GM21367 (cell line): Measurements from ENCODE around the gene ZNF197.
A peak's percentile ranks its signal among the peaks of the same experiment; 100 is the strongest.
"Not testable (repeated sequence)": the region's sequence is repeated elsewhere in the genome, so short reads cannot be mapped to it uniquely, and the experiment has no call there.

Experiments used
- ATAC-seq: cut with Tn5 transposase; IDR thresholded peaks from one replicate; pipeline ENCODE4 v1.9.1; 2021; ENCODE audit not compliant: unreplicated experiment

The ZNF197 gene

DNA sequence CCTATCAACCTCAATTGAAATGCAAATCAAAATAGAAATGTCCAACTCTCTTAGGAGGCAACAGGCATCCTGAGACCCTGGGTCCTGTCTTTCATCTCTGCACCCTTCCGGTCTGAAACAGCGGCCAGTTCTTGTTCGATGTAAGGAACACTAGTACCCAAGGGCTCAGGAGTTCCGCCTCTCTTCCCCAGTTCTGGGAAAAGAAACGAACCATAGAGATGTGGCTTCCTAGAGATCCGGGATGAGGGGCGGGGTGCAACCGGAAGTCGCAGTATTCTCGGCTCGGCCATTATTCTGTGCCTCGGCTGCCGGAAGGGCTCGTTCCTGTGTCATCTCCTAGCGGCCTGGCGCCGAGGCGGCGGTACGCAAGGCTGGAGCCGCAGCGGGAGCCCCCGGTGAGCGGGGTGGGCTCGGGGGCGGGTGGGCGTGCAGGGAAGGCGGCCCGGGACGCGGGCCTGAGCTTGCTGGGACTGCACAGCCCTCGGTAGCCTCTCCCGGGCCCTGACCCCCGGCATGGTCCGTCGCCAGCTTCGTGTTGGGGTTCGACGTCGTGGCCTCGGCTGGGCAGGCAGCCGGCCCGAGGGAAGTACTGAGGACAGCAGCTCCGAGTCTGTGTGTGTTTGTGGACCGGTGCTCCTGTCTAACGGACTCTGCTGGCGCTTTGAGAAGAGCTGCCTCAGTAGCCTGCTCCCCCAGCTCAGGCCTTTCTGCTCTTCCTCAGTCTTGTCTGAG is at the start of gene ZNF197:
ZNF197 (plus strand) TSS at position 288 of the 732 bp plus-strand sequence. CDS start 4,119 bp downstream, outside the sequence.
- ATAC-seq, result peak; percentile 85

DNA sequence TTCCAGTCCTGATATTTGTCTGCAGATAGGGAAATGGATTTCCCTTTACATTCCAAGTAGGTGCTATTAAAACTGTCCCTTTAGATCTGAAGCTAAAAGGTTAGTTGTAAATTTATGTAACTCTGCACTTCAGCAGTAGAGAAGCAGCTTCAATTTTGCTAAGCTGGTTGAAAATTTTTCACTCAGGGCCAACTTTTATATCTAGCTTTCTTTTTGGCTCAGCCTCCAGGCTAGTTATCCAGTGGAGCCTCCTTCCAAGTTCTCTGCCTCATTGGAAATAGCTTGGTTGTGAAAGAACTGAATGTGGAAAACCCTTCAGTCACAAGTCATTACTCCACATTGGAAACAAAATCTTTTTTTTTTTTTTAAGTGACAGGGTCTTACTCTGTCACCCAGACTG is 48.2 kb upstream of the ZNF197 start:
- no peak for ATAC-seq

DNA sequence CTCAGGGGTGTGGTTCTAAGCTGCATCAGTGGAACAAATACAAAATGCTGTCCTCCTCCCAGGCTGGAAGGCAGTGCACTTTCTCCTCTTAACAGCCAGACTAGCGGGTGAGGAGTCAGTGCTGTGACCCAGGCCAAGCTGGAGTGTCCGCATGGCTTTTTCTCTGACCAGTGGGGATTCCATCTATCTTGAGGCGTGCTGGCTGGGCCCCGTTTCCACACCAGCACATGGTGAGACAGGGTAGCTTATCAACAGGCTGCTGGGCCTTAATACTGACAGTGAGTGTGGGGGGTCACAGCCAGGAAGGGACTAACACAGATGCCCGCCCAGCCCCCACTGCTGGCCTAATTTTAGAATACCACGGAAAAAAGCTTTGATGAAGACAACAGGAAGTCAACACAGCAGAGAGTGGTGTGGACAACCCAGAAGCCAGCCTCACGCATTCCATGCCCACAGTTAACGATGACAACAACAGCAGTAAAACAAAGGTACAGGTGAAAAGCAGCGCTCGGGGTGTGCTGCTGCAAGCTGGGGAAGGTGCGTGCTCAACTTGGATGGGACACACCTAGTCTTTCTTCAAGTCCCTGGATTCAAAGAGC is 47.4 kb upstream of the ZNF197 start:
- ATAC-seq, result not testable (repeated sequence)

DNA sequence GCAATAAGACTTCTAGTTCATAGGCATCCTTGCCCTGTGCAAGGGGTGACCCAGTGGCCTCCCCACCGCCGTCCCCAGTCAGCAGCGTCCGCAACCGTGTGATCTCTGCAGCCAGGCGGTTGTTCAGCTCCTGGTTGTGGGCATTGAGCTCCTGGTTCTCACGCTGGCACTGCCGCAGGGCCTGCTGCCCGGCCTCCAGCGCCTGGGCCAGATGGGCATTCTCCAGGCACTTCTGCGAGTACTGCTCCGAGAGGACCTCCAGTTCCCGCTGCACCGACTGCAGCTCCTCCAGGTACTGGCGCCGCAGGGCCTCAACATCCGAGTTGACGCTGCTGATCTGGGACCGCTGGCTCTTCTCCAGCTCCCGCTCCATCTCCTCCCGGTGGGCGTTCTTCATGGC is 46.5 kb upstream of the ZNF197 start:
- ATAC-seq, result not testable (repeated sequence)

DNA sequence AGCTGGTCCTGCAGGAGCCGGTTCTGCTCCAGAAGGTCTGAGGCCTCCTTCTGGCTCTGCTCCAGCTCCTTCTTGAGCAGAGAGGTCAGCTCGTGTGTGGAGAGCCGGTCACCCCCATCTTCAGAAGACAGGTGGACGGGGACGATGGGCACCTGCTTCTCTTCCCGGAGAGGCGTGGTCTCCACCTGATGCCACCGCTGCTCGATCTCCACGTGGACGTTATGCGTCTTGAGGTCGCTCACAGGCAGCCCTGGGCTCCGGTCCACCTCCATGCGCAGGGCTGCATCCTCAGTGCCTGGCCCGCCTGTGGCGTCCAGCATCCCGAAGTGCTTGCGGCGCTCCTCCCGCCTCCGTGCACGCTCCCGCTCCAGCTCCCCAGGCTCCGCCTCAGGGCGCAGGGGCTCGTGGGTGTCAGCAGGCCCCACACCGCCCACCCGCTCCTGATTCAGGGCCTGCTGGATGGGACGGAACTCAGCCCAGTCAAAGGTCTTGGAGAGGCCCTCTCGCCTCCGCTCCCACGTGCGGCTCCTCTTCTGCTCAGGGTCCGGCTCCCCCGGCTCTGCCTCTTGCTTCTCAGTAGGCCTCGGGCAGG is 45.8 kb upstream of the ZNF197 start:
- ATAC-seq, result not testable (repeated sequence)

DNA sequence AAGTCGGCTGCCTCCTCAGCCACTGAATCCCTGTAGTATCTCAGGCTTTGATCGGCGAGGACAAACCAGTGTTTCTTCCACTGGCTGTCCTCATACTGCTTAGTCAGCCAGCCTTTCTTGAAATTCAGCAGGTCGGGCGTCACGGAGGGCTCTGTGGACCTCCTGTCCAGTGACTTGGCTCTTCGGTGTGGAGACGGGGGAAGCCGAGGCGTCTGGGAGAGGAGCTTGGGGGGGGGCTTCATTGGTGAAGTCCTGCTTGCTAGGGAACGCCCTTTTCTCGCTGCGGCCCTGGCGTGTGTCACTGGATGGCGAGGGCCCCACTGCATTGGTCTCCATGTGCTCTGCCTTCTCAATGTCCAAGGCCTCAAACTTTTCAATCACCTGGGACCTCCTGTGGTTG is 45.1 kb upstream of the ZNF197 start:
- not testable (repeated sequence) for ATAC-seq

DNA sequence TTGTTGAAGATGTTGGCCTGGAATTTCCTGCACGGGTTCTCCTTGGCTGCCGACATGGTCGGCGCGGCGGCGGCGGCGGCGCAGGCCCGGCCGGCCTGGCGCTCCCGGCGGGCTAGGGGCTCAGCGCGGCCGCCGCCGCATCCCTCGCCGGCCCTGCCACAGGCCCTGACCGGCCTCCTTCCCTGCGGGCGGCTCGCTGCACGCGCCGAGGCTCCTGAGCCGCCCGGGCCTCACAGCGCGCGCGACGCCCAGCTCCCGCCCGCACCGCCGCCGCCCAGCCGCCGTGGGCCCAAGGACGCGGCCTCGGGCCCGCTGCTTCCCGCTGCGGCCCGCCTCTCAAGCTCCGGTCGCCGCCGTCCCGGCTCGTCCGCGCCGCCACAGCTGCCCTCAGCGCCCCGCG is 43.9 kb upstream of the ZNF197 start:
- ATAC-seq, result not testable (repeated sequence)

DNA sequence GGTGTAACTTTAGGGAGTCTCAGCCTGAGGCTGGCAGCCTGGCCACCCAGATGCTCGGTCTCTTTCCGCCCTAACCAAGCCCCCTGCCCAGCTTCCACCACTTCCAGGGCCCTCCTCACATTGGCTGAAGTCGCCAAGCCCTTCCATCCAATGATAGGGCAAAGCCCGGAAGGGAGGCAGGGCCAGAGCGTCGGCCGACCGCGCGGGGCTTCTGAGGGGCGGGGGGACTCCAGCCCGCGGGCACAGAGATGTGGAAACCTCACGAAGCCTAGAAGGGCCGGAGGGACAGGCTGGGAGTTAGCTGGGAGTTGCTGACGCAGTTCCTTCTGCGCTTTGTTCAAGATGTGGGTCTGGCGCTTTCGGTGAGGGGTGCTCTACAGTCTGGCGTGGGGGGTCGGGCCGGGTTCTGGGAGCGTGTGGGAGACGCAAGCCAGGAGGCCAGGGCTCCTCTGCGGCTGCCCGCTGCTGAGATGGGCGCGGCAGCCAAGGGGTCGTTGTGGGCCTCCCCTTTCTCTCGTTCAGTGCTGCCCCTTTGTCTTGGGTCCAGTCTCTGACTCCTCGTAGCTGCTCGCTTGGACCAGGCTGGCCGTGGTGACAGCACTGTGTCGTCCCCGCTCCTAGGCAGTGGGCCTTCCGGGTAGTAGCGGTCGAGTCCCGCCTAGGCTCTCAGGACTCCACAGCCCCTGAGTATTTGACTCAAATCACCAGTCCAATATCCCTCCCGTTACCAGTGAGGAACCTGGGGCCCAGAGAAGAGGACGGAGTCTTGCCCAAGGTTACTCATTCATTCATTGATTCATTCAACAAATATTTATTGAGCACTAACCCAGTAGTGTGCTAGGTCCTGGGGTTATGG is 40.0 kb upstream of the ZNF197 start, which contains the start of gene ZNF660:
ZNF660 (plus strand) TSS at position 319 of the 856 bp plus-strand sequence. CDS start 9,230 bp downstream, outside the sequence.
- ATAC-seq, result peak; percentile 88

DNA sequence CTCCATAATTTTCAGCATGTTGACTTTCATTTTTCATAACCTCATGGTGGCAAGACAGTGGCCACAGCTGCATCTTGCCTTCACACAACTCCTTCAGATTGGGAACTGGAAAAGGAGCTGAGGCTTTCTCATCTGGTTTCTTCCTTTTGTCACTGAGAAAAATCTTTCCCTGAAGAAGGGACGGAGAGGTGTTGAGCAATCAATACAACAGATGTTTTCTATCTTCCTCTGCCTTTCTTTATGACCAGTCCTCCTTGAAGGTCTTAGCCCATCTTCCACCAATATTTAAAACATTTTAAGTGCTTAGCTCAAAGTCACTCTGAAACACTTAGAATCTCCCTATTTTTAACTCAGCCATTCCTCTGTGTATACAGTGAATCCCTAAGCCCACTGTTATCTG is 28.2 kb upstream of the ZNF197 start:
- no peak for ATAC-seq

DNA sequence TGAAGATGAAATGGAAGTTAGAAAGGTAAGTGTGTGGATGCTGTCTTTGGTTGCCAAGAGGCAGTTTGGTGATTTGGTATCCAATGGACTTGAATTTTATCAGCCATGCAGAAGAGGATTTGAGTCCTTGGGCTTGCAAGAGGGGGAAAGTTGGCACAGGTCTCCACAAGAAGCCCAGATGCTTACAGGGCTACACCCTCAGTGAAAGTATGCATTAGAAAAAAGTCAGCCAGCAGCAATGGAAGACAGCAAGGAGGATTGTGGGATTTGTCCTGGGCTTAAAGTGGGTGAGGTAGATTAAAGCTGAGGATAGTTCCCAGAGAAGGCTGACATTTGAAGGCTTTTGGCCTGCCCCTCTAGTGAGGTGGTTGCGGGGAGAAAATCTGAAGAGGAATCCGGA is 23.1 kb upstream of the ZNF197 start:
- no peak for ATAC-seq

DNA sequence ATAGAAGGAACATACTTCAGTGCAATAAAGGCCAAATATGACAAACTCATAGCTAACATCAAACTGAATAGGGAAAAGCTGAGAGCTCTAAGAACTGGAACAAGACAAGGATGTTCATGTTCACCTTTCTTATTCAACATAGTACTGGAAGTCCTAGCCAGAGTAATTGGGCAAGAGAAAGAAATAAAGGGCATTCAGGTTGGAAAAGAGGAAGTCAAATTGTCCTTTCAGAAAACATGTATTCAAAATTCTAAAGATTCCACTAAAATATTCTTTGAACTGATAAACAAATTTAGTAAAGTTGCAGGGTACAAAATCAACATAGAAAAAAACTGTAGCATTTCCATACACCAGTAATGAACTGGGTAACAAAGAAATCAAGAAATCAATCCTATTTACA is 12.2 kb upstream of the ZNF197 start:
- ATAC-seq, result no peak

DNA sequence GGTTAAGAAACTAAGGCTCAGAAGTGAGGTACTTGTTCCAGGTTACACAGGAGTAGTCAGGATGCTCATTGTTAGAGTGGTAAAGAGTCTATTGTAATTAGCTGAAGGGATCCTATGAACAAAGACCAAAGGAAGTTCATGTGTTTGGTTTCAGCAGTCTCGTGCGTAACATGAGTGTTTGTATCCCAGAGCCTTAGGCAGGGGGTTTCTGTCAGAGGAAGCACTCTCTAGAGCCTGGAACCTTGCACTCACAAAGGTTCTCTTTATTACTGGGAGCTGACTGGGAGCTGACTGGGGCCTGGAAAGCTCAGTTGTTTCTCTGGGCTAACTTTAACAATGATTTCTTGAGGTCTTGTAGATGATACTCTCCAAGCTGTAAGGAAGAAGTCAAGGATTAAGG is 3.9 kb downstream of the ZNF197 start:
- no peak for ATAC-seq

DNA sequence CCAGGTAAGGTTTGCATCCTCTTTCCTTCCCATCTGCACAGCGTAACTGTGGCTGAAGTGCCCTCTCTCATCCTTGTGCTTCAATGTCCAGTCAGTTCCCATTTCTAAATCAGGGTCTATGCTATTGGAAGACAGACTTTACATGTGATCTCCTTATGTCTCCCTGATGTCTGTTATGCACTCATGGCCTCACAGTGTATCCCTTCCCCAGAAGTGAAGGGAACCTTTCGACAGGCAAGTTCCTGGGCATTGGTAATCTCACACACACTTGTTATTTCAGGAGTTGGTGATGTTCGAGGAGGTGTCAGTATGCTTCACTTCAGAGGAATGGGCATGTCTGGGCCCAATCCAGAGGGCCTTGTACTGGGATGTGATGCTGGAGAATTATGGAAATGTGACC is 7.4 kb downstream of the ZNF197 start:
- ATAC-seq, result no peak

DNA sequence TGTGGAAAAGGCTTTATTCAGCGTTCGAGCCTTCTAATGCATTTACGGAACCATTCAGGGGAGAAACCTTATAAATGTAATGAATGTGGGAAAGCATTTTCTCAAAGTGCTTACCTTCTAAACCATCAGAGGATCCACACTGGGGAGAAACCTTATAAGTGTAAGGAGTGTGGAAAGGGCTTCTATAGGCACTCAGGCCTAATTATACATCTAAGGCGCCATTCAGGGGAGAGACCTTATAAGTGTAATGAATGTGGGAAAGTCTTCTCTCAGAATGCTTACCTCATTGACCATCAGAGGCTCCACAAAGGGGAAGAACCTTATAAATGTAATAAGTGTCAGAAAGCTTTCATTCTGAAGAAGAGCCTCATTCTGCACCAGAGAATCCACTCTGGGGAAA is 17.5 kb downstream of the ZNF197 start:
- no peak for ATAC-seq

DNA sequence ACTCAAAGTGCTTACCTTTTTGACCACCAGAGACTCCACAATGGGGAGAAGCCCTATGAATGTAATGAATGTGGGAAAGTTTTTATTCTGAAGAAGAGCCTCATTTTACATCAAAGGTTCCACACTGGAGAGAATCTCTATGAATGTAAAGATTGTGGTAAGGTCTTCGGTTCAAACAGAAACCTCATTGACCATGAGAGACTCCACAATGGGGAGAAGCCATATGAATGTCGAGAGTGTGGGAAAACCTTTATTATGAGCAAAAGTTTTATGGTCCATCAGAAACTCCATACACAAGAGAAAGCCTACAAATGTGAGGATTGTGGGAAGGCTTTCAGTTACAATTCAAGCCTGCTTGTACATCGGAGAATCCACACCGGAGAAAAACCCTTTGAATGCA is 18.2 kb downstream of the ZNF197 start:
- ATAC-seq, result no peak

DNA sequence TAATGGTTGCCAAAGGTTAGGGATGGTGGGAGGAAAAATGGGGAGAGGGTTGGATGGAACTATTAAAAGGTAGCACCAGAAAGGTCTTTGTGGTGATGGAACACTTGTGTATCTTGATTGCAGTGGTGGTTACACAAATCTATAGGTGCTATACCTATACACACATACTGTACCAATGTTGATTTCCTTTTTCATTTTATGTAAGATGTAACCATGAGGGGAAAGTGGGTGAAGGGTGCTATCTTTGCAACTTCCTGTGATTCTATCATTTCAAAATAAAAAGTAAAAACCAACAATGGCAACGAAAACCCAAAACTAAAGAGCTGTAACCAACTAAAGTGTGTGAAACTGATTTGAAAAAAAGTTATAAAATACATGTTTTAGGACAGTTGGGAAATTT is 22.9 kb downstream of the ZNF197 start:
- ATAC-seq, result no peak

DNA sequence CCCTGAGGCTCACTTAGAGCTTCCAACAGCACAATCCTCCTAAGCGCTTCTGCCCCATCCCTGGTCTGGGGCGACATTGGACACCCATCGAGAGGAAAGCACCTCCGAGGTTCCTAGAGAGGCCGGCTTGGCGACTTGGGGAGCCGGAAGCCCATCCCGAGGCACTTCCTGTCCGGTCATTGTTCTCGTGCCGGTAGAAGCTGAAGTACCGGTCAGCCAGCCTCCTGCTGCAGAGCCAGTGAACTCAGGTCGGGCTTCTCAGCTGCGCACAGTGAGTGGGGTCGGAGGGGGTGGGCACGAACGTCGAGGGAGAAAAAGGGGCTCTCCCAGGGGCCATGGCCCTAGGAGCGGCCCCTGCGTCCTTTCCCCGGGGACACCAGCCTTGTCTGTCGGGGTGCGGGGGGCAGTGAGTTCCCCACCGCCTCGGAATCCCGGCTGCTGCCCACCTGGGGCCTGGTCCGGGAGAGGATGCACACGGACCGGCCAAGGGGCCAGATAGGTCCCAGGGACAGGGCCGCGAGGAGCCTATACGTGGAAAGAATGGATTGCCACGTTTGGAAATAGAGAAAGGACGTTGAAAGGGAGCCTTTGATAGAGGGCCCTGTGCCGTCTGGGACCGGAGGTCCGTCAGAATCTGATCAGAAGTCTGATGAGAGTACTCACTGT is 23.9 kb downstream of the ZNF197 start, which contains the start of gene ZNF35:
ZNF35 (plus strand) TSS at position 169 of the 666 bp plus-strand sequence. CDS start 2,336 bp downstream, outside the sequence.
- ATAC-seq, result peak; percentile 95

DNA sequence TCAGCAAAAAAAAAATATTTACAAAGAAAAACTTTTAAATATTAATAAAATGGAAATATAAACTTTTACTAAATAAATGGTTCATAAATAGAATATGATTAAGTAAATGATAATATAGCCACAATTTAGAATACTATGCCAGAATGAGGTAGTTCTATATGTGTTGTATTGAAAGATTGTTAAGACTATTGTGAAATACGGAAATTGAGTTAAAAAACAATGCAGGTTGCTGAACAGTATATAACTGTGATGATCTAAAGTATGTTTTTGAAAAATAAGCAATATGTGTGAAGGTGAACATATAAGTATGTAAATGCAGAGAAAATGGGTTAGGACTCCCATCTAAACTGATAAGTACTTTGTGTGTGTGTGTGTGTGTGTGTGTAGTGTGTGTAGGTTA is 24.9 kb downstream of the ZNF197 start:
- no peak for ATAC-seq

DNA sequence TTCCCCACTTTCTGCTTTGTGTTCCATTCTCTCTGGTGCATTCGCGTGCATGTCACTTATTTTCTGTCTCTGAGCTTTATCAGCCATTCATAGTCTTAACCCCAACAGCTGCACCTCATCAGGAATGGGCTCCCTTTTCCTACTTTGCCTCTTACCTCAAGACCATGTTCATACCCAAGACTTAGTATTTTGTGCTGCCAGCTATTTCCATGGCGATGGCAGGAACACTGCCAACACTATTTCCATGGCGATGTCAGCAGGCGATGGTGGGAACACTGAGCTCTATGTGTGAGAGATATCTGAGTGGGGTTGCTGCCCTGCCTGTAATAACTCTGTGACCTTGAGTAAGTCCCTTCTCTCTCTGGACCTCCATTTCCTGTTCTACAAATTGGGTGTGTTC is 29.2 kb downstream of the ZNF197 start:
- no peak for ATAC-seq

DNA sequence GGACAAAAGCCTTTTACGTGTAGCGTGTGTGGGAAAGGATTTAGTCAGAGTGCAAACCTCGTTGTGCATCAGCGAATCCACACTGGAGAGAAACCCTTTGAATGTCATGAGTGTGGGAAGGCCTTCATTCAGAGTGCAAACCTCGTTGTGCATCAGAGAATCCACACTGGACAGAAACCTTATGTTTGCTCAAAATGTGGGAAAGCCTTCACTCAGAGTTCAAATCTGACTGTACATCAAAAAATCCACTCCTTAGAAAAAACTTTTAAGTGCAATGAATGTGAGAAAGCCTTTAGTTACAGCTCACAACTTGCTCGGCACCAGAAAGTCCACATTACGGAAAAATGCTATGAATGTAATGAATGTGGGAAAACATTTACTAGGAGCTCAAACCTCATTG is 34.2 kb downstream of the ZNF197 start:
- no peak for ATAC-seq

DNA sequence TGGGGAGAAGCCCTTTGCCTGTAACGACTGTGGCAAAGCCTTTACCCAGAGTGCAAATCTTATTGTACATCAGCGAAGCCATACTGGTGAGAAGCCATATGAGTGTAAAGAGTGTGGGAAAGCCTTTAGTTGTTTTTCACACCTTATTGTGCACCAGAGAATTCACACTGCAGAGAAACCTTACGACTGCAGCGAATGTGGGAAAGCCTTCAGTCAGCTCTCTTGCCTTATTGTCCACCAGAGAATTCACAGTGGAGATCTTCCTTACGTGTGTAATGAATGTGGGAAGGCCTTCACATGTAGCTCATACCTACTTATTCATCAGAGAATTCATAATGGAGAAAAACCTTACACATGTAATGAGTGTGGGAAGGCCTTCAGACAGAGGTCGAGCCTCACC is 34.6 kb downstream of the ZNF197 start:
- ATAC-seq, result no peak
